Amniotic stem cell (primary cell): ENCODE data around the gene ZNF844.
"Not testable (repeated sequence)": the region's sequence is repeated elsewhere in the genome, so short reads cannot be mapped to it uniquely, and the experiment has no call there.

Experiments
- DNase-seq: peaks from one replicate; lab custom pipeline; 2025; lab: John Stamatoyannopoulos, UW

Gene ZNF844

DNA sequence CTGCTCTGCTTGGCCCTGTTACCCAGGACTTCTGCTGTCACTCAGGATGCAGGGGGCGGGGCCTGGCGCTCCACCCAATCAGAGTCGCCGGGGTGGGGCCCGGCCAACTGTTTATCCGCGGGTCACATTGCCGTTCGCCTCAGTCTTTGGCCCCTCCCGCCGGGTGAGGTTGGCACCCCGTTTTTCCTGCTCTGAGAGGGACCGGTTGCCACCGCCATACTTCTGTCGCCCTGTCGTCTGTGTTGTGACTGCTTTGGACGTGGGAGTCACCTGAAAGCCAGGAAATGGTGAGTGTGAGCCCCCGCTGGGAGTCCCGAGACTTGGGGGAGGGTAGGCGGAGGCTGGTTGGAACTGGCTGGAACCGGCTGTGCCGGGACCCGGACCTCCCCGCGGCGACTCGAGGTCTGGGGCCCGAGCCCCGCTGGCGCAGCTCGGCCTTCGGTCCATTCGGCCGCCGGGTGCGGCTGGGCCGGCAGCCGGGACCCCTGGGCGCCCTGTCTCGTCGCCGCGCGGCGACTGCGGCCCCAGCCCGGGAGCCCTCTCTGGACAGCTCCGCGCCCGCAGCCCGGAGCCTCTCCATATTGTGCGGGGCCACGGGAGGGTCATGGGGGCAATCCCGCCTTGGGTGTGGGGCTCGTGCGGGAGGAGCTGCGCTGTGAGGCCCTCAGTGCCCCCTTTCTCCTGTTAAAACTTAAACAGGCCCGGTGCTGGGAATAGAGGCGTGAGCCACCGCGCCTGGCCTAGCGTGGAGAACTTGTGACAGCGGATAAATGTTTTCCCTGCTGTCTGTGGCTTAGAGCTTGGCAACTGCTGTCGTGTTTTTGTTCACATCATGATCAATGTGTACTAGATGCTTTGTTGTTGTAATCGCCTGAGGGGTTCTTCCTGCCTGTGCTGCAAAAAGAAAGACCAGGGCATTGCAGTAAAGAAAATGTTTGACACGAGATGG lies at the start of gene ZNF844:
TSS of gene ZNF844 (plus strand) at position 142 of the 949 bp plus-strand sequence. CDS start at position 285, 143 bp downstream.
- DNase-seq: peak; percentile 47

DNA sequence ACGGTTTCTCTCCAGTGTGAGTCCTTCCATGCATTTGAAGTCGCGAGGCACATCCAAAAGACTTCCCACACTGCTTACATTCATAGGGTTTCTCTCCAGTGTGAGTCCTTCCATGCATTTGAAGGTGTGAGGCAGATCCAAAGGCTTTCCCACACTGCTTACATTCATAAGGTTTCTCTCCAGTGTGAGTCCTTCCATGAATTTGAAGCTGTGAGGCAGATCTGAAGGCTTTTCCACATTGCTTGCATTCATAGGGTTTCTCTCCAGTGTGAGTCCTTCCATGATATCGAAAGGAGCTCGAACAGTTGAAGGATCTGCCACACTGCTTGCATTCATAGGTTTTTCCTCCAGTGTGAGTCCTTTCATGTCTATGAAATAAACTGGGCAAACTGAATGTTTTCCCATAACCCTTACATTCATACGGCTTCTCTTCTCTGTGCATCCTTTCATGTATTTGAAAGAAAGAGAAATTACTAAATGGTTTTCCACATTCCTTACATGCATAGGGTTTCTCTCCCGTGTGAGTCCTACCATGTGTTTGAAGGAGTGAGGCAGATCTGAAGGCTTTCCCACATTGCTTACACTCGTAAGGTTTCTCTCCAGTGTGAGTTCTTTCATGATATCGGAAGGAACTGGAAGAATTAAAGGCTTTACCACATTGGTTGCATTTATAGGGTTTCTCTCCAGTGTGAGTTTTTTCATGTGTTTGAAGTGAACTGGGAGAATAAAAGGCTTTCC lies 49.3 kb upstream of the ZNF844 start:
- DNase-seq: no peak

DNA sequence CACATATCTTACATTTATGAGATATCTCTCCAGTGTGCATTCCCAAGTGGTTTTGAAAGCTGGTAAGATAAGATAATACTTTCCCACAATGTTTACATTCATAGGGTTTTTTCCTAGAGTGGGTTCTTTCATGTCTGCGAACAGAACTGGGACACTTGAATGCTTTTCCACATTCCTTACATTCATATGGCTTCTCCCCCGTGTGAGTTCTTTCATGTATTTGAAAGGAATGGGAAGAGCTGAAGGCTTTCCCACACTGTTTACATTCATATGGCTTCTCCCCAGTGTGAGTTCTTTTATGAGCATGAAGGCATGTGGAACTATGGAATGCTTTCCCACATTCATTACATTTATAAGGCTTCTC lies 48.8 kb upstream of the ZNF844 start:
- no peak for DNase-seq

DNA sequence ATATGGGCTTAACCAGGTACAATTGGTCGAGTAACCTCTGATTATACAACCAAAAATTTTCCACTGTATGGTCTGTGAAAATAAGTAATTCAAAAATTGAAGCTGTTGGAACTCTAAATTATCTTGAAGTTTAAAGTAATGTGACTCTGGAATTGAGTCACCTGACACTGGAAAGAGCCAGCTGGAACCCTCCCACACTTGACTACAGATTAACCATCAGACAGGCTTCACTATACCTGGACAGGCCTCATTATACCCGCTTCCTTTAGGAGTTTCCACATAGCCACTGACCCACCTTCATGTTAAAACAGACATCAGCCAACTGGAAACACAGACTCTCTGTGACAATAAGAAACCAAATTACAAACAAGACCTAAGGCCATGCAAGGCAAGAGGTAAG lies 30.3 kb upstream of the ZNF844 start:
- no peak for DNase-seq

DNA sequence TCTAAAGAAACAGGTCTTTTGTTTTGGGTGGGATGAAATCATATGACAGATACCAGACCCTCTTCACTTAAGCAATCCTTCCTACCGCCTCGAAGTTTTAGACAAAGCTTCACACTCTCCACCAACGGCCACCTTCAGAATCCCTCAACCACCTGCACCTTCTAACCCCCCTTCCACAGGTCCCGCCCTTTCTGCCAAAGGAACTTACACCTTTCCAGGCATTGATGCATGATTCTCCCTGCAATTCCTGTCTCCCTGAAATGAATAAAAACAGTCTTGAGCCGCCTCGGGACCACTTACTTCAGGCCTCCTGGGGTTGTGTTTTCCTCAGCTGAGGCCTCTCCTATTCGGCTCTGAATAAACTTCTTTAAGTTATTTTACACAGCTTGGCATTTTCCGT lies 29.9 kb upstream of the ZNF844 start:
- no peak for DNase-seq

DNA sequence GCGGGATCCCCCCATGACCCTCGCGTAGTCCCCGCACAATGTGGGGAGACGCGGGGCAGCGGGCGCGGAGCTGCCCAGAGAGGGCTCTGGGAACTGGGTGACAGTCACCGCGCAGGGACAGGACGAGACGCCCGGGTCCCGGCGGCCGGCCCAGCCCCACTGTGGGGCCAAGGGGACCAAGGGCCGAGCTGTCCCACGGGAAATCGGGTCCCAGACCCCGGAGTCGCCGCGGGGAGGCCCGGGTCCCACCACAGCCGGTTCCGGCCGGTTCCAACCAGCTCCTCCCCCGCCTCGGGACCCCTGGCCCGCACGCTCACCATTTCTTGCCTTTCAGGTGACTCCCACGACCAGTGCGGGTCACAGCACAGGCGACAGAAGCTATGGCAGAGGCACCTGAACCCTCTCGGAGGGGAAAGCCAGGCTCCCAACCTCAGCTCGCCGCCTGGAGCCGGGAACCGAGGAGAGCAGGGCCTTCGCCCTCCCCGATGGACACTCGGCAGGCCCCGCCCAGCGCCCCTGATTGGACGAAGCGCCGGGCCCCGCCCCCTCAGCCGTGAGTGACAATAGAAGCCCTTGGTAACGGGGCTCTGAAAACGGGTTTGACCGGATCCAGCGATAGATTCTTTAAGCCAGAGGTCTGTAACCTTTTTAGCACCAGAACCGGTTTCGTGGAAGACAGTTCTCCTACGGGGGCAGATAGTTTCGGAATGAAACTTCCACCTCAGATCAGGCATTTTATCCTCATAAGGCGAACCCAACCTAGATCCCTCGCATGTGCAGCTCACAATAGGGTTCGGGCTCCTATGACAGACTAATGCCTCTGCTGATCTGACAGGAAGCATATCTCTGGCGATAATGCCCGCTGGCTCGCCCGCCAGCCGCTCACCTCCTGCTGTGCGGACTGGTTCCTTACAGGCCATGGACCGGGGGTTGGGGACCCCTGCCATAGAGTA lies 29.0 kb upstream of the ZNF844 start, which contains the start of gene ZNF433:
TSS of gene ZNF433 (minus strand) at position 460 of the 953 bp plus-strand sequence. CDS start at position 320, 140 bp downstream.
- DNase-seq: peak; percentile 86

DNA sequence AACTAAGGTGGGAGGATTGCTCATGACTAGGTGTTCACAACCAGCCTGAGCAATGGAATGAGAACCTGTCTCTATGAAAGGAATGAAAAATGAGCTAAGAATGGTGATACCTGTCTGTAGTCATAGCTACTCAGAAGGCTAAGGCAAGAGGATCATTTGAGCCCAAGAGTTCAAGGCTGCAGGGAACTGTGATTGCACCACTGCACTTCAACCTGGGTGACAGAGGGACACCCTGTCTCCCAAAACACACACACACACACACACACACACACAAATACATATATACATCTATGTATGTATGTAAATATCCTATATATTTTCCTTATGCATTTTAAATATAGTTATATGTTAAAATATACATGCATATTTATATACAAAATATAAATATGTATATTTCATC lies 21.6 kb upstream of the ZNF844 start:
- DNase-seq: no peak

DNA sequence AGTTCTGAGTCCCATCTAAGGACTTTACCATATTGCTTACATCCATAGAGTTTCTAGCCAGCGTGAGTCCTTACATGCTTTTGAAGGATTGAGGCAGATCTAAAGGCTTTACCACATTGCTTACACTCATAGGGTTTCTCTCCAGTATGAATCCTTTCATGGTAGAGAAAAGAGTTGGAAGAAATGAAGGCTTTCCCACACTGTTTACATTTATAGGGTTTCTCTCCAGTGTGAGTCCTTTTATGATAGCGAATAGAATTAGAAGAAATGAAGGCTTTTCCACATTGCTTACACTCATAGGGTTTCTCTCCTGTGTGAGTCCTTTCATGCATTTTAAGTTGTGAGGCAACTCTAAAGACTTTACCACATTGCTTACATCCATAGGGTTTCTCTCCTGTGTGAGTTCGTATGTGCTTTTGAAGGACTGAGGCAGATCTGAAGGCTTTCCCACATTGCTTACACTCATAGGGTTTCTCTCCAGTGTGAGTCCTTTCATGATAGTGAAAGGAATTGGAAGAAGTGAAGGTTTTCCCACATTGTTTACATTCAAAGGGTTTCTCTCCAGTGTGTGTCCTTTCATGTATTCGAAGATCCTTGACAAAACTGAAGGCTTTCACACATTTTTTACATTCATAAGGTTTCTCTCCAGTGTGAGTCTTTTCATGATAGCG lies 20.6 kb upstream of the ZNF844 start:
- DNase-seq: no peak

DNA sequence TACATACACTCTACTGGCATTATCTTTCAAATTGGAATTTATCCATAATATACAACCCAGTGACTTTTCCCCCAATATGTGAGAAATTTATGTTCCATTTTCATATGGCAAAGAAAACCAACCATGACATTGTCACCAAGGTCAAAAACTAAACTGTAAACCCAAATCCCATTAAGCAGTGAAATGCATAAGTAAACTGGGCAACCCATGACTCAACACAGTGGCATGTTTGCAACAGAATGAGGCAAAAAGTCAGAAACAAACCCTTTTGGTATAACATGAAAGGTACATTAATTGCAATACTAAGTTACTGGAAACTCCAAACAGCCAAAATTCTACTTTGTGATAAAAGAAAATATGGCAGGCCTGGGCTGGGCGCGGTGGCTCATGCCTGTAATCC lies 16.7 kb upstream of the ZNF844 start:
- no peak for DNase-seq

DNA sequence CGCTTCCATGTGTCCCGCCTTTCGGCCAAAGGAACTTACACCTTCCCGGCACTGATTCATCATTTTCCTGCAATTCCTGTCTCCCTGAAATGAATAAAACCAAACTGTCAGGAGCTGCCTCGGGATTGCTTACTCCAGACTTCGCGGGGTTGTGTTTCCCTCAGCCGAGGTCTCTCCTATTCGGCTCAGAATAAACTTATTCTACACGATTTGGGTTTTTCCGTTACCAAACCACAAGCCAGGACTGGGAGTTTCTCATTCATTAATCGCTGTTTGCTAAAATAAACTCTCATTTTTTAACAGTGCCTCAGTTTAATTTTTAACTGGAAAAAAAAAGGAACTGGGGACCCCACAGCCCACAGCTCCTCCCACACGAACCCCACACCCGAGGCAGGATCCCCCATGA lies 12.4 kb upstream of the ZNF844 start:
- DNase-seq: no peak

DNA sequence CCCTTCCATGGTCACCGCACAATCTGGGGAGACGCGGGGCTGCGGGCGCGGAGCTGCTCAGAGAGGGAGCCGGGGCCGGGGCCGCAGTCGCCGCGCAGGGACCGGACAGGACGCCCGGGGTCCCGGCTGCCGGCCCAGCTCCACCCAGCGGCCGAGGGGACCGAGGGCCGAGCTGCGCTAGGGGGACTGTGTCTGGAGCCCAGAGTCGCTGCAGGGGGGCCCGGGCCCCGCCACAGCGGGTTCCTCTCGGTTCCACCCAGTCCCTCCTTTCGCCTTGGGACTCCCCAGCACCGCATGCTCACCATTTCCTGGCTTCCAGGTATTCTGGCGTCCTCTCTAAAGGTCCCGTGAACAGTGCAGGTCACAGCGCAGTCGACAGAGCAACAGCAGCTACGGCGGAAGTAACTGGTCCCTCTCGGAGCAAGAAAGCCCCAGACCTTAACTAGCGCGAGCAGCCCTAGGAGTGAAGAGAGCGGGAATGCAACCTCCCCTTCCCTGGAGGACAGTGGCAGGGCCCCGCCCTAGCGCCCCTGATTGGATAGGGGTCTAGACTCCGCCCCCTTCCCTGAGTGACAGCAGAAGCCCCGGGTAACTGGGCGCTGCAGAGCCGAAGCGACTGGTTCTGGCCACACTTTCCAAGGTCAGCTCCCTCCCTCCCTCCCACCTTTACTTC lies 11.9 kb upstream of the ZNF844 start, which contains the start of gene ZNF878:
TSS of gene ZNF878 (minus strand) at position 465 of the 673 bp plus-strand sequence. CDS start at position 305, 160 bp downstream.
- DNase-seq: peak; percentile 81

DNA sequence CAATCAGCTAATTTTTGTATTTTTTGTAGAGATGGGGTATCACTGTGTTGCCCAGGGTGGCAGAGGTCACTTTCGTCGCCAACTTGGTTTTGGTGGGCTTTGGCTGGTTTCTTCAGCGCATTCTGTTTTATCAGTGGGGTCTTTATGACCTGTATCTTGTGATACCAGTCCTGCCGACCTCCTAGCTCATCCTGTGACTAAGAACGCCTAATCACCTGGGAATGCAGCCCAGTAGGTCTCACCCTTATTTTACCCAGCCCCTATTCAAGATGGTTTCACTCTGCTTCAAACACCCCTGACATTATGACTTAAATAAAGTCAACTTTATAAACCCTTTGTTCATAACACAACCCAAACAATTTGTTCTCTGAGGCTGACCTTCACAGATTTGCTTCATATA lies 8.7 kb upstream of the ZNF844 start:
- no peak for DNase-seq

DNA sequence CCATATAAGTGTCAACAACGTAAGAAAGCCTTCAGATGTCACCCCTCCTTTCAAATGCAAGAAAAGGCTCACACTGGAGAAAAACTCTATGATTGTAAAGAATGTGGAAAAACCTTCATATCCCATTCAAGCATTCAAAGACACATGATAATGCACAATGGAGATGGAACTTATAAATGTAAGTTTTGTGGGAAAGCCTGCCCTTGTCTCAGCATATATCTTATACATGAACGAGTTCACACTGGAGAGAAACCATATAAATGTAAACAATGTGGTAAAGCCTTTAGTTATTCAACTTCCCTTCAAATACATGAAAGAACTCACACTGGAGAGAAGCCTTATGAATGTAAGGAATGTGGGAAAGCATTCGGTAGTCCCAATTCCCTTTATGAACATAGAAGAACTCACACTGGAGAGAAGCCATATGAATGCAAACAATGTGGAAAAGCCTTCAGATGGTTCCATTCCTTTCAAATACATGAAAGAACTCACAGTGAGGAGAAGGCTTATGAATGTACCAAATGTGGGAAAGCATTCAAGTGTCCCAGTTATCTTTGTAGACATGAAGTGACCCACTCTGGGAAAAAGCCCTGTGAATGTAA lies 11.1 kb downstream of the ZNF844 start:
- DNase-seq: no peak

DNA sequence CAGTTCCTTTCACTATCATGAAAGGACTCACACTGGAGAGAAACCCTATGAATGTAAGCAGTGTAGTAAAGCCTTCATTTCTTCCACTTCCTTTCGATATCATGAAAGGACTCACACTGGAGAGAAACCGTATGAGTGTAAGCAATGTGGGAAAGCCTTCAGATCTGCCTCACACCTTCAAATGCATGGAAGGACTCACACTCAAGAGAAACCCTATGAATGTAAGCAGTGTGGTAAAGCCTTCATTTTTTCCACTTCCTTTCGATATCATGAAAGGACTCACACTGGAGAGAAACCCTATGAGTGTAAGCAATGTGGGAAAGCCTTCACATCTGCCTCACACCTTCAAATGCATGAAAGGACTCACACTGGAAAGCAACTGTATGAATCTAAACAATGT lies 11.8 kb downstream of the ZNF844 start:
- DNase-seq: not testable (repeated sequence)

DNA sequence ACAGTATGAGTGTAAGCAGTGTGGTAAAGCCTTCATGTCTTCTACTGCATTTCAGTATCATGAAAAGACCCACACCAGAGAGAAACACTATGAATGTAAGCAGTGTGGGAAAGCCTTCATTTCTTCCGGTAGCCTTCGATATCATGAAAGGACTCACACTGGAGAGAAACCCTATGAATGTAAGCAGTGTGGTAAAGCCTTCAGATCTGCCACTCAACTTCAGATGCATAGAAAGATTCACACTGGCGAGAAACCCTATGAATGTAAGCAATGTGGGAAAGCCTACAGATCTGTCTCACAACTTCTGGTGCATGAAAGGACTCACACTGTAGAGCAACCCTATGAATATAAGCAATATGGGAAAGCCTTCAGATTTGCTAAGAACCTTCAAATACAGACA lies 12.8 kb downstream of the ZNF844 start:
- no peak for DNase-seq

DNA sequence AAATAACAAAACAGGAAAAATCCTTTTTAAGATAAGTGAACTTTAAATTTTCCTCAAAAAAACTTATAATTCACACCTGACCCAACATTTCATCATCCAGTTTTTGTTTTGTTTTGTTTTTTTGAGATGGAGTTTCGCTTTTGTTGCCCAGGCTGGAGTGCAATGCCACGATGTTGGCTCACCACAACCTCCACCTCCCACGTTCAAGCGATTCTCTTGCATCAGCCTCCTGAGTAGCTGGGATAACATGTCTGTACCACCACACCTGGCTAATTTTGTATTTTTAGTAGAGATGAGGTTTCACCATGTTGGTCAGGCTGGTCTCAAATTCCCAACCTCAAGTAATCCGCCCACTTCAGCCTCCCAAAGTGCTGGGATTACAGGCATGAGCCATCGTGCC lies 18.8 kb downstream of the ZNF844 start:
- DNase-seq: not testable (repeated sequence)

DNA sequence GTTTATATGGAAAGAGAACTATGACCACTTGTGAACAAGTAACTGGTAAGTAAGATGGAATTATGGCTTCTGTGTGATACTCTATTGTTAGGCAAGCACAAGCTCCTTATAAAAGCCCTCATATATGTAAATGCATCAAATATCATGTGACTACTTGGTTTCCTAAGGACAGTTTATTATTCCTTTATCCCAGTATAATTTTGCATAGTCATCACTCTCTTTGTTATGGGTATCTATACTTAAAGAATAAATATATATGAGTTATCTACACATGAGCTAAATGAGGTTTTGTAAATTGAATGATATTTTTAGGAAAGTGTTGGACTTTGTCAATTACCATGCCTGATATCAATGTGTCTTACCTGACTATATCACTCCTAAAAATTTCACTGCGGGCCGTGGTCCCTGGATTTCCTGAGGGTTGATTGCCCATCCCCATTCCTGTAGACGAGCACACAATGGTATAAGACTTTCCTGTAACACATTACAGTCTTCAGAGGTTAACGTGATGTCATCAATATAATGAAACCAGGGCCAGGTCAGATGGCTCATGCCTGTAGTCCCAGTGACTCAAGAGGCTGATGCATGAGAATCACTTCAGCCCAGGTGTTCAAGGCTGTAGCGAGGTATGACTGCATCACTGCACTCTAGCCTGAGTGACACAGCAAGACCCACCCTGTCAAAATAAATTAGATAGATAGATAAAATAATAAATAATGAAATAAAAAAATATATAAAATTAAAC lies 20.7 kb downstream of the ZNF844 start:
- no peak for DNase-seq

DNA sequence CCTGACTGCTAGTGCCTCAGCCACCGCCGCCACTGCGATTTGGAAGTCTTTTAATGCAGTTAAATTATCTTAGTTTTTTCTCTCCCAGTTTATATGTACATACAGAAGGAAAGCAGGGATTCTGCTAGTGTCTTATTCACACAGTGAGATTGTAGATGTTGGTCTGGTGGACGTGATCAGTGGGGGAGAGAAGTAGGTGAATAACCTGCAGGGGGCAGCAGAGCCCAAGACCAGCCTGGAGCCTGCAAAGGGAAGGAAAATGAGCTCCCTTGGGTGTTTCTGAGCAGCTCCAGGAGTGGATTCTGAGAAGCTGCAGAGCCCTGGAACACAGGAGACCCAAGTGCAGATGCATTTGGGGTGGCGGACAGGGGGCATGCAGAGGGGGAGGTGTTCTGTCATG lies 26.3 kb downstream of the ZNF844 start:
- DNase-seq: no peak

DNA sequence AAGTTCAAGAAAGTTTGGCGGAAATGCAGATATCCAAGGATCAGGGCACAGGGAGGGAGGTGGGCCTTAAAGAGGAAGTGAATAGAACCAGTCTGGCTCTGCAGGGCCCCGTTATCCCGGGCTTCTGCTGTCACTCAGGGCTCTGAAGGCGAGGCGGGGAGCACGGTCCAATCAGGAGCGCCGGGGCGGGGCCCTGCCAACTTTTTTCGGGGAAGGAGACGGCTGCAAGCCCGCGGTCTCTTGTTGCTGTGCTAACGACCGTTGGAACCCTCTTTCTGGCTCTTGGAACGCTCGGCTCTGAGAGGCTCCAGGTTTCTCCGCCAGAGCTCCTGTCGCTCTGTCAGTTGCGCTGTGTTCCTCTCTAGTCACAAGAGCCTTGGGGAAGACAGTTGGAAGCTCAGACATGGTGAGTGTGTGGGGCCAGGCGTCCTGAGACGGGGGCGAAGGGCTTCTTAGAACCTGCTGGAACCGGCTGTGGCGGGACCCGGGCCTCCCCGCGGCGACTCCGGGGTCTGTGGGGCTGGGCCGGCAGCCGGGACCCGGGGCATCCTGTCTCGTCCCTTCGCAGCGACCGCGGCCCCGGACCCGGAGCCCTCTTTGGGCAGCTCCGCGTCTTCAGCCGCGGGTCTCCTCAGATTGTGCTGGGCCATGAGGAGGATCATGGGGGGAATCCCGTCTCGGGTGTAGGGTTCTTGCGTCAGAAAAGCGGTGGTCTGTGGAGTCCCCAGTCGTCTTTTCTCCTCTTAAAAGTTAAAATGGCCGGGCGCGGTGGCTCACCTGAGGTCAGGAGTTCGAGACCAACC lies 27.7 kb downstream of the ZNF844 start:
- DNase-seq: peak; percentile 81
